Testis (tissue), 3 donors: Measurements from ENCODE around the gene ZC3H12D. TPM values are rescaled to one million over a fixed set of nuclear protein-coding genes. Genes with fewer than 3 reads are reported as not detected.
"Not testable (repeated sequence)": the region's sequence is repeated elsewhere in the genome, so short reads cannot be mapped to it uniquely, and the experiment has no call there.

Source experiments
- DNase-seq: peaks from one replicate; pipeline ENCODE4 v3.0.0-alpha.2; 2019
- H3K27ac ChIP-seq, 2 donors: fragments of 200-600 bp; sonication (generic); one replicate each; pipeline ENCODE4 v1.5.1; 2019
- H3K27me3 ChIP-seq: fragments of 200-600 bp; sonication (generic); one replicate; pipeline ENCODE4 v1.5.1; 2019
- H3K36me3 ChIP-seq: fragments of 200-600 bp; sonication (generic); one replicate; pipeline ENCODE4 v1.5.1; 2017; ENCODE audit warnings: low read depth; ENCODE audit errors: missing control alignments
- H3K4me1 ChIP-seq: fragments of 200-600 bp; sonication (generic); one replicate; pipeline ENCODE4 v1.5.1; 2019
- H3K4me3 ChIP-seq, 2 donors: fragments of 200-600 bp; sonication (generic); one replicate each; pipeline ENCODE4 v1.5.1; 2017 to 2019
- H3K9me3 ChIP-seq: fragments of 200-600 bp; sonication (generic); one replicate; pipeline ENCODE4 v1.5.1; 2017
- POLR2A ChIP-seq: fragments of 450-650 bp; IDR thresholded peaks from one replicate; pipeline ENCODE4 v1.6.1; 2017; ENCODE audit warnings: antibody characterized with exemption, mild to moderate bottlenecking, moderate library complexity
- WGBS, 2 donors: methylation state at CpG; one replicate each; pipeline ENCODE4 v1.1.5; 2018; 5-methylcytosine and 5-hydroxymethylcytosine counted together
- intact Hi-C: fragments of 100-400 bp; cut with DNase I; formaldehyde crosslinking; loops from one replicate; pipeline ENCODE4 v1.15.1; 2023; ENCODE audit warnings: low total_unique reads
- polyA plus RNA-seq: library from polyadenylated mRNA; stranded (reverse); fragments of 350-450 nt; fragmentation: Illumina TruSeq; extraction: RNeasy Lipid Tissue Mini Kit (QIAGEN cat#74804); gene quantifications from one replicate; pipeline ENCODE4 v1.2.3, GENCODE V29; 2014; ENCODE audit warnings: low read depth, low replicate concordance; ENCODE audit not compliant: insufficient read depth
- total RNA-seq, 2 donors: library from RNA; depleted of rRNA; stranded (reverse); fragments of >200 nt; gene quantifications; one replicate each; pipeline ENCODE4 v1.2.3, GENCODE V29; 2016
- TF ChIP-seq, protein P1 (sequence below), 3 experiments: fragments of 450-650 bp in 2 of 3; fragments of 200-600 bp in 1 of 3; sonication (generic) in 1 of 3; IDR thresholded peaks; one replicate each; pipeline ENCODE4 v1.5.1; 2016 to 2019; ENCODE audit warnings: antibody characterized with exemption in 3 of 3, mild to moderate bottlenecking in 2 of 3, moderate library complexity in 1 of 3

Gene ZC3H12D
- total and polyA plus RNA-seq, 3 donors from 2014 or later: 0.61 to 2.1 (median 1.4) TPM

DNA sequence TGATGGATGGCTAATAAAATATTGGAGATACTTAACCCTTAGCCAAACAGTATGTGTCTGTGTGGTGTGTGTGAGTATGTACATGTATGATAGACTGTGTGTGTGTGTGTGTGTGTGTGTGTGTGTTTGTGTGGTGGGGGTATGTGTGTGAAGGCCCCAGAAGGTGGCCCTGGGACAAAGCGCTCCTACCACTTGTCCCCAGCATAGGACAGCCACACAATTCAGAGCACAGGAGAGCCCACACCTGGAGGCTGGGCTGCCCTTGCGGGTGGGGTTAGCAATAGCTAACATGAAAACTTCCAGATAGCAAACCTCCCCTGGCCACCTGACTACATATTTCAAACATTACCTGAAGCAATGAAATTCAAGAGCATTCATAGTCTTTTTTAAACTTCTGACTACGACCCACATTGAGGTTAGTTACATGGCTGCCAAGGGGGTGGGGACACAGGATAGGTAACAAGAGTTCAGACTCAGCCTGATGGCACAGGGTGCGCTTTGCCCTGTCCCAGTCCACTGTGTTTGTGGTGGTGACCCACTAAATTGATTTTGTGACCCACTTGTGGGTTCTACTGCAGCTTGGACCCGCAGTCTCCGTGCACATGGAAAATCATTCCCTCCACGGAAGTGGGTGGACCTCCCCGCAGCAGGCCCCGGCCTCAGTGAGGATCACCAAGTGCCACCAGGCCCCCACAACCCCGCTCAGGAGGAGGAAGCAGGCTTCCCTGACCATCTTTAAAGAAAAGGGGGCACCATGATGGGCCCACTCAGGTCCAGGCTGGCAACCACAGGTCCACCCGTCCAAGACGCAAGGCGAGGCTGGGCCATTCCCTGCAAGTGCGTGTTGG, 34.8 kb downstream of the ZC3H12D start:
- no peaks in the 10 kb centered on the region for H3K36me3 ChIP-seq
- no peak for TF ChIP-seq POLR2A
- TF ChIP-seq, protein P1, sequence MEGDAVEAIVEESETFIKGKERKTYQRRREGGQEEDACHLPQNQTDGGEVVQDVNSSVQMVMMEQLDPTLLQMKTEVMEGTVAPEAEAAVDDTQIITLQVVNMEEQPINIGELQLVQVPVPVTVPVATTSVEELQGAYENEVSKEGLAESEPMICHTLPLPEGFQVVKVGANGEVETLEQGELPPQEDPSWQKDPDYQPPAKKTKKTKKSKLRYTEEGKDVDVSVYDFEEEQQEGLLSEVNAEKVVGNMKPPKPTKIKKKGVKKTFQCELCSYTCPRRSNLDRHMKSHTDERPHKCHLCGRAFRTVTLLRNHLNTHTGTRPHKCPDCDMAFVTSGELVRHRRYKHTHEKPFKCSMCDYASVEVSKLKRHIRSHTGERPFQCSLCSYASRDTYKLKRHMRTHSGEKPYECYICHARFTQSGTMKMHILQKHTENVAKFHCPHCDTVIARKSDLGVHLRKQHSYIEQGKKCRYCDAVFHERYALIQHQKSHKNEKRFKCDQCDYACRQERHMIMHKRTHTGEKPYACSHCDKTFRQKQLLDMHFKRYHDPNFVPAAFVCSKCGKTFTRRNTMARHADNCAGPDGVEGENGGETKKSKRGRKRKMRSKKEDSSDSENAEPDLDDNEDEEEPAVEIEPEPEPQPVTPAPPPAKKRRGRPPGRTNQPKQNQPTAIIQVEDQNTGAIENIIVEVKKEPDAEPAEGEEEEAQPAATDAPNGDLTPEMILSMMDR (IDR thresholded peaks at IDR 0.05): no peak
- intact Hi-C loops: no loop called here
- 63 to 67% methylated on average over 8 to 13 of the region's 14 CpGs for WGBS, 2 donors
- no peaks in the 10 kb centered on the region for H3K27me3 ChIP-seq
- no peaks in the 10 kb centered on the region for H3K9me3 ChIP-seq
- no peak overlapping the region for H3K27ac ChIP-seq
- peaks cover 20% of the 10 kb centered on the region for H3K4me1 ChIP-seq
- H3K4me3 ChIP-seq: peak overlapping the region; percentile 31 to 56
- no peak for DNase-seq

DNA sequence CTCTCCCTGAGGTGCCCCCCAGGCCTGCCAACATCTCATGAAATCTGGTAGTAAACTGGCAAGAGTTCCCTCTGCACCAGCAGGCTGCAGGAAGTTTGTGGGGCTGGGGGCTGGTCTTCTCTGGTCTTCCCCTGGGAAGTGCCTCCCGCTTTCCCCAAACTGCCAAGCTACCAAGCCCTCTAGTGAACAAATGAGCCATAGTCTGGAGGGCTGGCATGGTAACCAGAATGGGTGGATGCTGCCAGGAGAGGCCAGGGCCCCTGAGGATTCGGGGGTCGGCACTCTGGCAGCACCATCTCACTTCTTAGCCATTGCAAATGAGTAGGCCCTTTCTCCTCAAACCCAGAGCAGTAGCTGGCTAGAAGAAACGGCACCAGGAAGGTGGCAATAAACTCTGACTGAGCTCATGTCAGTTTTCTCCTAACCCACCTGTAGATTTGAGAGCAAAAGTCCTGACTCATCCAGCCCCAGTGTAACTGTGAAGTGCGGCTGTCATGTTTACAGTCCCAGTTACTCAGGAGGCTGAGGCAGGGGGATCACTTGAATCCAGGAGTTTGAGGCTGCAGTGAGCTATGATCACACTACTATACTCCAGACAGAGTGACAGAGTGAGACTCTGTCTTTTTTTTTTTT, 35.9 kb downstream of the ZC3H12D start:
- TF ChIP-seq POLR2A: no peak
- DNase-seq: no peak
- Histone ChIP-seq H3K36me3 (no peaks in the 10 kb centered on the region), H3K27me3 (no peaks in the 10 kb centered on the region), H3K27ac (no peak overlapping the region), H3K4me1 (peaks cover 10% of the 10 kb centered on the region), H3K9me3 (no peaks in the 10 kb centered on the region), H3K4me3 (no peak overlapping the region)
- intact Hi-C loops: no loop called here
- 92 to 93% methylated on average over 5 of the region's 5 CpGs for WGBS, 2 donors

DNA sequence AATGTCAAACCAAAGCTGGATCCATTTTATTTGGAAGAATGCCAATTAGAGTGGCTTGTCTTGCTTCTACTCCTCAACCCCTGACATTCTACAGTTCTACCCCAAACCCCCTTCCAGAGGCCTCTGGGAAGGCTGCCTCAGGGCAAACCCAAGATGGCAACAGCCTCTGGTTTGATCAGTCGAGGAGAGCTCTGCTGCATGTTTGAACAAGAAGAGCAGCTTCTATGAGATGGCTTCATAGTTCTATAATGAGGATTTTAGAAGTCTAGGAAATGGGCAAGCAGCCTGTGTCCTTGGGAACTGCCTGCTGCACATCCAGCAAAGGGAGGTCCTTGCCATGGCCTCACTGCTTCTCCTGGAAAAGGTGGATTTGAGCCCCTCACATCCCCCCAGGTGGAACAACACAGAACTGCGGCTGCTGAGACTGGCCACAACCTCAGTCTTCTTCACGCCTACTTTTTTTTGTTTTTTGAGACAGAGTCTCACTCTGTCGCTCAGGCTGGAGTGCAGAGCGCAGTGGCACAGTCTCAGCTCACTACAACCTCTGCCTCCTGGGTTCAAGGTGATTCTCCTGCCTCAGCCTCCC, 37.9 kb downstream of the ZC3H12D start:
- intact Hi-C loops: no loop called here
- Histone ChIP-seq H3K27ac (no peak overlapping the region), H3K36me3 (no peaks in the 10 kb centered on the region), H3K4me3 (no peak overlapping the region), H3K4me1 (peaks cover 2% of the 10 kb centered on the region), H3K9me3 (no peaks in the 10 kb centered on the region), H3K27me3 (no peaks in the 10 kb centered on the region)
- DNase-seq: no peak
- TF ChIP-seq, protein P1 (IDR thresholded peaks at IDR 0.05): no peak
- no peak for TF ChIP-seq POLR2A
- WGBS, 2 donors: 89 to 91% methylated on average over 5 of the region's 5 CpGs

DNA sequence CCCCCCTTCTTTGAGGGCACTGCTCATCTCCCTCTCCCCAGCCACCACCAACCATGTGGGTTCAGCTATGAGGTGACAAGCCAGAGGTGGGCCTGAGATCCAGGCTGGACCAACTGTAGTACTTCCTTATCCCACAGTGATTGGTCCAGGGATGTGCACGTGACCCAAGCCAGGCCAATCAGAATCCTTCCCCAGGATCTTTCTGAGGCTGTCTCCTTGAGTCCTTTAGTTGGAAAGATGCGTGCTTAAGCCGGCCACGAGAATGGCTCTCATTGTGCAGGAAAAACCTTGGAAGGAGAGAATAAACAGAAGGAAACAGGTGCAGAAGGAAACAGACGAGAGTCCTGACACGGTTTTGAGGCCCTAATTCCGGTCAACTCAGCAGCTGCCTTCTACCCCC, 39.2 kb downstream of the ZC3H12D start:
- Histone ChIP-seq H3K4me3 (no peak overlapping the region), H3K9me3 (no peaks in the 10 kb centered on the region), H3K27ac (no peak overlapping the region), H3K36me3 (no peaks in the 10 kb centered on the region), H3K27me3 (no peaks in the 10 kb centered on the region), H3K4me1 (peaks cover 2% of the 10 kb centered on the region)
- TF ChIP-seq, protein P1 (IDR thresholded peaks at IDR 0.05): no peak
- TF ChIP-seq POLR2A: no peak
- DNase-seq: peak; percentile 64
- intact Hi-C loops: no loop called here
- 55 to 83% methylated on average over 7 of the region's 7 CpGs for WGBS, 2 donors

DNA sequence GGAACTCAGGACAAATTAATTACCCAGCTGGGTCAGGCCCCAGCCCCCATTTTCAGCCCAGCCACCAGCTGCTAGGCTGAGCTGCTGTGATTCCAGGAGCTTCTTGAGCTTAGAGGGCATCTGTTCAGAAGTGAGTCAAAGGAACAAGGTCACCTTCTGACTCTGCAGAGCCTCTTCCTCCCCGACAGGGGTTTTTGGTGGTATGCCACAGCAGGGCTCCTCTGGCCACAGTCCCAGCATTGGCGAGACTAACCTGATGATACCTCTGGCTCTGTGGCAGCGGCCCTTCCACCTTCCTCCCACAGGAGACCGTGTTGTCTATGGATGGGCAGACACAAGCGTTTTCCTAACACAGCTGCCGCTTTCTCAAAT, 39.7 kb downstream of the ZC3H12D start:
- DNase-seq: no peak

DNA sequence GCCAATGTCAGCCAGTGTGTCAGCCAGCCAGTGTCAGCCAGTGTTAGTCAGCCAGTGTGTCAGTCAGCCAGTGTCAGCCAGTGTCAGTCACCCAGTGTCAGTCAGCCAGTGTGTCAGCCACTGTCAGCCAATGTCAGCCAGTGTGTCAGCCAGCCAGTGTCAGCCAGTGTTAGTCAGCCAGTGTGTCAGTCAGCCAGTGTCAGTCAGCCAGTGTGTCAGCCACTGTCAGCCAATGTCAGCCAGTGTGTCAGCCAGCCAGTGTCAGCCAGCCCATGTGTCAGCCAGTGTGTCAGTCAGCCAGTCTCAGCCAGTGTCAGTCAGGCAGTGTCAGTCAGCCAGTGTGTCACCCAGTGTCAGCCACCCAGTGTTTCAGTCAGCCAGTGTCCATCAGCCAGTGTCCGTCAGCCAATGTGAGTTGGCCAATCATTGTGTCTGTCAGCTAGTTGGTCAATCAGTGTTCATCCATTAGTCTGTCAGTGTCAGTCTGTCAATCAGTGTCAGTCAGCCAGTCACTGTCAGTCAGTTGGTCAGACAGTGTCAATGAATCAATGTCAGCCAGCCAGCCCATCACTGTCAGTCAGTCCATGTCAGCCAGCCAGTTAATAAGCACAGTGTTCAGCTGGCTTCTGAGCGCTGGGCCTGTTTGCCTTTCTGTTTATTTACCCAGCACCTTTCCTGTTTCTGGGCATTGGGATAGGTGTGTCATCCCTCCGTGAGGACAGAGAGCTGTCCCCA, 40.3 kb downstream of the ZC3H12D start:
- DNase-seq, H3K9me3 ChIP-seq, H3K36me3 ChIP-seq, H3K27me3 ChIP-seq, H3K4me3 ChIP-seq, H3K4me1 ChIP-seq, intact Hi-C loops, H3K27ac ChIP-seq: not testable (repeated sequence)
- 67 to 93% methylated on average over 2 to 3 of the region's 3 CpGs for WGBS, 2 donors

More for the DNA sequence above, 39.7 kb downstream of the ZC3H12D start:
- no peaks in the 10 kb centered on the region for H3K36me3 ChIP-seq
- 70 to 80% methylated on average over 1 to 6 of the region's 6 CpGs for WGBS, 2 donors
- H3K27ac ChIP-seq: no peak overlapping the region
- no peaks in the 10 kb centered on the region for H3K4me1 ChIP-seq
- TF ChIP-seq, protein P1 (IDR thresholded peaks at IDR 0.05): no peak
- no peak for TF ChIP-seq POLR2A
- intact Hi-C loops: no loop called here
- no peaks in the 10 kb centered on the region for H3K9me3 ChIP-seq
- no peak overlapping the region for H3K4me3 ChIP-seq
- H3K27me3 ChIP-seq: no peaks in the 10 kb centered on the region
